Measurements from ENCODE around the gene EPB41L1.
A peak's percentile ranks its signal among the peaks of the same experiment; 100 is the strongest.

GRCh38 chr20:36235892-36236785, 81.6 kb downstream of the EPB41L1 start, which contains the start of gene AAR2:
- TF ChIP-seq YY1 (IDR thresholded peaks at IDR 0.05; ENCODE audit: extremely low read depth, insufficient replicate concordance, low read depth, low read length): peak; percentile 81
- TF ChIP-seq EZH2 (IDR thresholded peaks at IDR 0.05): no peak
- no peak for TF ChIP-seq CTCF (IDR thresholded peaks at IDR 0.05 in 2 of 3, conservative IDR thresholded peaks at IDR 0.05 in 1 of 3; ENCODE audit: borderline replicate concordance in 1 of 3, insufficient read depth in 1 of 3, low read depth in 2 of 3, low read length in 2 of 3)
- TF ChIP-seq POLR2AphosphoS5 (IDR thresholded peaks at IDR 0.05; ENCODE audit: low read depth, low read length): peak; percentile 90
